IMR-90 (cell line): ENCODE data around the gene RSL1D1.

Experiments
- MAZ ChIP-seq: IDR thresholded peaks from 2 replicates; pipeline ENCODE4 v1.6.1; 2012; ENCODE audit warnings: low read depth, mild to moderate bottlenecking, low read length, improper control_type of control experiment, moderate library complexity, borderline replicate concordance
- POLR2A ChIP-seq: IDR thresholded peaks from 2 replicates; pipeline ENCODE4 v1.6.1; 2012; ENCODE audit warnings: mild to moderate bottlenecking, low read depth, low read length

DNA sequence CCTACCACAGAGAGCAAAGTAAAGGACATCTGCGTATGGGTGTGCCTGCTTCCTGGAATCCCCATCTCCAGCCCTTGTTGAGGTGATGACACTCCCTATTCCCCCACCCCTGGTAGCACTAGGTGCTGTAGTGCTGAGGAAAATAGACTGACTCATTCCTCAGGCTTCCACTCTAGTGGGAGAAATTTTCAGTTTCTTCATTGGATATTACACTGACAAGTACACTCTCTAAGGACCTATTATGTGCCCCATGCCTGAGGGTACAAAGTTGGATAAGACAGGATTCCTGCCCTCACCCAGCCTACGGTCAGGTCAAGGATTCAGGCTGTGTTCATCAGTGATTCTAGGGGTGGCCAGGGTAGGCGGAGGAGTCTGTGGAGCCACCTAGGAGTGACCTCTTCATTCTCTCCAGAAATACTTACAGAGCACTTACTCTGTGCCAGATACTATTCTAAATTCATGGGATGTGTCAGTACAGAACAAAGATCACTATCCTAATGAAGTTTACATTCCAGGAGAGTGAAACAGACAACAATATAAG lies 49.8 kb downstream of the RSL1D1 start:
- no peak for TF ChIP-seq POLR2A
- TF ChIP-seq MAZ, result no peak
